Liver (tissue), 9 donors: ENCODE results near the gene FRMPD4. TPM values are rescaled to one million over a fixed set of nuclear protein-coding genes. Genes with fewer than 3 reads are reported as not detected.

Source experiments
- DNase-seq: peaks from one replicate; pipeline ENCODE4 v3.0.0-alpha.2; 2017; ENCODE audit warnings: low spot score
- H3K27ac ChIP-seq, 2 donors: one replicate each; pipeline ENCODE4 v1.7.0; 2013; ENCODE audit warnings: inconsistent platforms in 2 of 2, low read length in 2 of 2, control low read depth in 1 of 2, low read depth in 1 of 2, mild to moderate bottlenecking in 1 of 2
- H3K27me3 ChIP-seq, 4 donors: one replicate each; pipeline versions ENCODE4 v1.6.1 to v1.7.0; 2013; ENCODE audit warnings: low read length in 3 of 4, inconsistent platforms in 1 of 4, mild to moderate bottlenecking in 1 of 4, moderate library complexity in 1 of 4; ENCODE audit not compliant: control insufficient read depth in 4 of 4, insufficient read depth in 4 of 4
- H3K36me3 ChIP-seq, 4 donors: one replicate each; pipeline versions ENCODE4 v1.6.1 to v1.7.0; 2013; ENCODE audit warnings: low read length in 3 of 4, mild to moderate bottlenecking in 3 of 4, low read depth in 1 of 4, moderate library complexity in 1 of 4; ENCODE audit not compliant: control insufficient read depth in 4 of 4, insufficient read depth in 3 of 4
- H3K4me1 ChIP-seq, 4 donors: one replicate each; pipeline versions ENCODE4 v1.6.1 to v1.7.0; 2013; ENCODE audit warnings: low read length in 3 of 4, mild to moderate bottlenecking in 3 of 4, moderate library complexity in 1 of 4; ENCODE audit not compliant: control insufficient read depth in 4 of 4, insufficient read depth in 4 of 4
- H3K4me3 ChIP-seq, 3 donors: one replicate each; pipeline versions ENCODE4 v1.6.1 to v1.7.0; 2013; ENCODE audit warnings: low read length in 3 of 3, control low read depth in 1 of 3, low read depth in 1 of 3, mild to moderate bottlenecking in 1 of 3
- H3K9ac ChIP-seq, 2 donors: one replicate each; pipeline ENCODE4 v1.7.0; 2013; ENCODE audit warnings: low read length in 2 of 2, mild to moderate bottlenecking in 2 of 2, moderate library complexity in 2 of 2, control low read depth in 1 of 2, low read depth in 1 of 2
- H3K9me3 ChIP-seq, 4 donors: one replicate each; pipeline versions ENCODE4 v1.6.1 to v1.7.0; 2013; ENCODE audit warnings: low read length in 3 of 4; ENCODE audit not compliant: control insufficient read depth in 4 of 4
- ATF3 ChIP-seq: IDR thresholded peaks from 2 replicates; pipeline ENCODE4 v1.6.1; 2016; ENCODE audit warnings: antibody characterized with exemption
- CTCF ChIP-seq: fragments of 150-350 bp; IDR thresholded peaks from 2 replicates; pipeline ENCODE4 v1.5.1; 2017; ENCODE audit warnings: improper control_type of control experiment, low read depth, low read length; ENCODE audit not compliant: missing input control
- EGR1 ChIP-seq, 2 donors: IDR thresholded peaks; 2 replicates each; pipeline ENCODE4 v1.6.1; 2016 to 2018; ENCODE audit warnings: antibody characterized with exemption in 2 of 2, low read depth in 2 of 2
- FOXA1 ChIP-seq: IDR thresholded peaks from 2 replicates; pipeline ENCODE4 v1.6.1; 2016; ENCODE audit warnings: antibody characterized with exemption
- FOXA2 ChIP-seq: IDR thresholded peaks from 2 replicates; pipeline ENCODE4 v1.6.1; 2016; ENCODE audit warnings: antibody characterized with exemption
- HNF4A ChIP-seq, 2 donors: conservative IDR thresholded peaks; 2 replicates each; pipeline ENCODE4 v1.6.1; 2016; ENCODE audit warnings: antibody characterized with exemption in 2 of 2, mild to moderate bottlenecking in 2 of 2
- HNF4G ChIP-seq: IDR thresholded peaks from 2 replicates; pipeline ENCODE4 v1.6.1; 2016; ENCODE audit warnings: antibody characterized with exemption
- JUND ChIP-seq, 2 donors: IDR thresholded peaks; 2 replicates each; pipeline ENCODE4 v1.6.1; 2016; ENCODE audit warnings: antibody characterized with exemption in 2 of 2
- MAX ChIP-seq: IDR thresholded peaks from 2 replicates; pipeline ENCODE4 v1.6.1; 2016; ENCODE audit warnings: antibody characterized with exemption
- NR2F2 ChIP-seq: IDR thresholded peaks from 2 replicates; pipeline ENCODE4 v1.6.1; 2016; ENCODE audit warnings: antibody characterized with exemption
- REST ChIP-seq: IDR thresholded peaks from 2 replicates; pipeline ENCODE4 v1.6.1; 2016; ENCODE audit warnings: antibody characterized with exemption, mild to moderate bottlenecking
- SP1 ChIP-seq: IDR thresholded peaks from 2 replicates; pipeline ENCODE4 v1.6.1; 2018; ENCODE audit warnings: antibody characterized with exemption, mild to moderate bottlenecking
- TAF1 ChIP-seq: conservative IDR thresholded peaks from 2 replicates; pipeline ENCODE4 v1.6.1; 2016; ENCODE audit warnings: antibody characterized with exemption, mild to moderate bottlenecking
- YY1 ChIP-seq: IDR thresholded peaks from 2 replicates; pipeline ENCODE4 v1.6.1; 2016; ENCODE audit warnings: antibody characterized with exemption, mild to moderate bottlenecking
- ZBTB33 ChIP-seq: IDR thresholded peaks from 2 replicates; pipeline ENCODE4 v1.6.1; 2016; ENCODE audit warnings: antibody characterized with exemption
- whole genome bisulfite sequencing: extraction: QIAGEN DNeasy Blood & Tissue Kit; methylation state at CpG from one replicate; pipeline ENCODE4 v1.1.7; 2013; 5-methylcytosine and 5-hydroxymethylcytosine counted together
- polyA plus RNA-seq, 2 donors: library from polyadenylated mRNA; stranded (reverse) in 1 of 2; unstranded in 1 of 2; fragments of 200-250 nt in 1 of 2; fragments of >200 nt in 1 of 2; fragmentation: Nextera tagmentation in 1 of 2; extraction: Ambion mirVana in 1 of 2; gene quantifications; one replicate each; pipeline versions ENCODE4 v1.2.1 to v1.2.3, GENCODE V29; 2013 to 2015
- total RNA-seq, 2 donors: library from RNA; depleted of rRNA; stranded (reverse); fragments of >200 nt; gene quantifications; one replicate each; pipeline ENCODE4 v1.2.3, GENCODE V29; 2014
- donor health status: healthy.
- donor health status: healthy.
- donor health status: healthy.
- donor health status: healthy.
- donor health status: healthy.

FRMPD4 gene
- total and polyA plus RNA-seq, 4 donors, result 0.01 to 0.08 (median 0.03) TPM; not detected in 1

- Histone ChIP-seq H3K36me3 (no peaks in the 10 kb centered on the region), H3K27ac (no peak overlapping the region), H3K9me3 (no peaks in the 10 kb centered on the region), H3K9ac (no peak overlapping the region), H3K4me3 (no peak overlapping the region), H3K27me3 (no peaks in the 10 kb centered on the region), H3K4me1 (no peaks in the 10 kb centered on the region)
- 53% methylated on average over 5 of the region's 5 CpGs for WGBS
- no peak for DNase-seq
- TF ChIP-seq TAF1 (no peak), YY1 (no peak), CTCF (no peak), REST (no peak), JUND (IDR thresholded peaks at IDR 0.05) (no peak), HNF4A (conservative IDR thresholded peaks at IDR 0.05) (no peak), HNF4G (no peak), FOXA2 (no peak), NR2F2 (no peak), ZBTB33 (no peak), SP1 (no peak), FOXA1 (no peak)
Observed at GRCh38 chrX:12421918-12422317, 283.6 kb downstream of the FRMPD4 start.

- TF ChIP-seq SP1, result no peak
- TF ChIP-seq EGR1 (IDR thresholded peaks at IDR 0.05; ENCODE audit: low read depth in 2 of 2), result no peak
- TF ChIP-seq CTCF, result no peak
- TF ChIP-seq YY1, result no peak
- no peak for TF ChIP-seq MAX
- TF ChIP-seq HNF4G, result no peak
- no peak for TF ChIP-seq FOXA2
- no peak for TF ChIP-seq NR2F2
- no peak for TF ChIP-seq ATF3
- no peak for TF ChIP-seq REST
- H3K9me3 ChIP-seq, result no peaks in the 10 kb centered on the region
- 46% methylated on average over 1 of the region's 1 CpG for WGBS
Observed at GRCh38 chrX:12423346-12423745, 285.1 kb downstream of the FRMPD4 start.

More at GRCh38 chrX:12423346-12423745, 285.1 kb downstream of the FRMPD4 start:
- H3K4me3 ChIP-seq, result no peak overlapping the region
- no peak overlapping the region for H3K9ac ChIP-seq
- H3K36me3 ChIP-seq, result no peaks in the 10 kb centered on the region
- H3K4me1 ChIP-seq, result no peaks in the 10 kb centered on the region
- no peak overlapping the region for H3K27ac ChIP-seq
- H3K27me3 ChIP-seq, result no peaks in the 10 kb centered on the region
- DNase-seq, result no peak
